ENCODE data around the gene LCE1F.

LCE1F gene

GRCh38 chr1:152774875-152775274 is at the start of gene LCE1F:
Gene LCE1F, plus strand, starts transcription at chr1:152775140. Its CDS starts 1,232 bp downstream, at chr1:152776372.
- no peak for DNase-seq (ENCODE audit: low spot score)

- no peak for DNase-seq (ENCODE audit: low spot score)
These were observed 49.7 kb upstream of the LCE1F start for GRCh38 chr1:152725261-152725660.

GRCh38 chr1:152728986-152729385 is 46.0 kb upstream of the LCE1F start:
- no peak for DNase-seq (ENCODE audit: low spot score)

- DNase-seq (ENCODE audit: low spot score): no peak
These were observed 39.3 kb upstream of the LCE1F start for GRCh38 chr1:152735648-152736047.

- DNase-seq (ENCODE audit: low spot score): no peak
These were observed 36.9 kb upstream of the LCE1F start for GRCh38 chr1:152737997-152738396.

GRCh38 chr1:152739841-152740240 is 35.1 kb upstream of the LCE1F start:
- no peak for DNase-seq (ENCODE audit: low spot score)

GRCh38 chr1:152741656-152742055 is 33.3 kb upstream of the LCE1F start:
- DNase-seq (ENCODE audit: low spot score): no peak

GRCh38 chr1:152743371-152744145 is 31.4 kb upstream of the LCE1F start:
- no peak for DNase-seq (ENCODE audit: low spot score)

GRCh38 chr1:152745289-152745704 is 29.6 kb upstream of the LCE1F start:
- DNase-seq (ENCODE audit: low spot score): no peak

GRCh38 chr1:152745765-152746444 is 29.0 kb upstream of the LCE1F start:
- no peak for DNase-seq (ENCODE audit: low spot score)

GRCh38 chr1:152747831-152748230 is 27.1 kb upstream of the LCE1F start:
- no peak for DNase-seq (ENCODE audit: low spot score)

- peak; percentile 49 for DNase-seq (ENCODE audit: low spot score)
These were observed 22.7 kb upstream of the LCE1F start for GRCh38 chr1:152752225-152752624.

- DNase-seq (ENCODE audit: low spot score): no peak
These were observed 21.4 kb upstream of the LCE1F start for GRCh38 chr1:152753586-152753985.

- DNase-seq (ENCODE audit: low spot score): no peak
These were observed 18.1 kb upstream of the LCE1F start for GRCh38 chr1:152756872-152757271.

GRCh38 chr1:152757747-152758146 is 17.2 kb upstream of the LCE1F start, which contains the start of gene KPRP:
Gene KPRP, plus strand, starts transcription at chr1:152758025. Its CDS starts 1,564 bp downstream, at chr1:152759589.
- DNase-seq (ENCODE audit: low spot score): no peak

- no peak for DNase-seq (ENCODE audit: low spot score)
These were observed 16.3 kb upstream of the LCE1F start for GRCh38 chr1:152758636-152759035.

GRCh38 chr1:152759453-152760173 is 15.3 kb upstream of the LCE1F start:
- DNase-seq (ENCODE audit: low spot score): no peak

GRCh38 chr1:152760551-152761190 is 14.3 kb upstream of the LCE1F start:
- DNase-seq (ENCODE audit: low spot score): no peak

- DNase-seq (ENCODE audit: low spot score): no peak
These were observed 13.2 kb upstream of the LCE1F start for GRCh38 chr1:152761609-152762213.

- DNase-seq (ENCODE audit: low spot score): no peak
These were observed 6.0 kb upstream of the LCE1F start for GRCh38 chr1:152768847-152769533.

- DNase-seq (ENCODE audit: low spot score): no peak
These were observed 4.5 kb upstream of the LCE1F start for GRCh38 chr1:152770411-152770810.
